GM21786 (cell line): ENCODE data around the gene PEX11G.
"Not testable (repeated sequence)": the region's sequence is repeated elsewhere in the genome, so short reads cannot be mapped to it uniquely, and the experiment has no call there.

Experiments used
- ATAC-seq: cut with Tn5 transposase; IDR thresholded peaks from one replicate; pipeline ENCODE4 v1.9.1; 2021; ENCODE audit not compliant: unreplicated experiment

PEX11G gene

DNA sequence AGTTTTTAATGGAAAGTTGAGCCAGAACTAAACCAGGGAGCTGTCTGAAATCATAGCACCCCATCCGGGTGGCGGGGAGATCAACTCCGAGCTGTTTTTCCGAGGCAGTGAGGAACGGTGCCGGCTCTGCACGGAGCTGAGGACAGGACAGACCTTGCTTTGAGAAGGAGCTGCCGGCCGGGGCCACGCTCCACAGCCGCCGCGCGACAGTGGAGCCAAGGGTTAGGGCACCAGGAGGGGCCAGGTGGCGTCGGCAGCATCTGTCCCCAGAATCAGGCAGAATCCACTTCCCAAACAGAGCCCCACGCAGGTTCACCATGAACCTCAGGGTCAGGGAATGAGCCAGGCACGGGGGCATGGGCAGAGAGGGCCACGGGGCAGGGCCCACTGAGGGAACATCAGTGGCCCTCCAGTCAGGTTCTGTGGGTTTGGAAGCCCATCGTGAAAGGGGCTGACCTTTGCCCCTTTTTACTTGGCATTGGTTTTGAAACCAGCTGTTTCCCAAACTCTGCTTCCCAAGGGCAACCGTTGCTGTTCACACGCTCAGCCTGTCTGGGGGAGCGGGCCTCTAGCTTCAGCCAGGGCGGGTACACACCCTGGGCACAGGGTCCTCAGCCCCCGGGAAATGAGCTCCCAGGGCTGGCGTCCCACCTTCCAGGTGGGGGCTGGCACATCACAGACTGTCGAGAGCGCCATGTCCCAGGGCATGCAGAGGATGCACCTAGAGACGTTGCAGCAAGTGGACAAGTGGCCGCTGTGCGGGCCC, 18.1 kb downstream of the PEX11G start:
- ATAC-seq = no peak

DNA sequence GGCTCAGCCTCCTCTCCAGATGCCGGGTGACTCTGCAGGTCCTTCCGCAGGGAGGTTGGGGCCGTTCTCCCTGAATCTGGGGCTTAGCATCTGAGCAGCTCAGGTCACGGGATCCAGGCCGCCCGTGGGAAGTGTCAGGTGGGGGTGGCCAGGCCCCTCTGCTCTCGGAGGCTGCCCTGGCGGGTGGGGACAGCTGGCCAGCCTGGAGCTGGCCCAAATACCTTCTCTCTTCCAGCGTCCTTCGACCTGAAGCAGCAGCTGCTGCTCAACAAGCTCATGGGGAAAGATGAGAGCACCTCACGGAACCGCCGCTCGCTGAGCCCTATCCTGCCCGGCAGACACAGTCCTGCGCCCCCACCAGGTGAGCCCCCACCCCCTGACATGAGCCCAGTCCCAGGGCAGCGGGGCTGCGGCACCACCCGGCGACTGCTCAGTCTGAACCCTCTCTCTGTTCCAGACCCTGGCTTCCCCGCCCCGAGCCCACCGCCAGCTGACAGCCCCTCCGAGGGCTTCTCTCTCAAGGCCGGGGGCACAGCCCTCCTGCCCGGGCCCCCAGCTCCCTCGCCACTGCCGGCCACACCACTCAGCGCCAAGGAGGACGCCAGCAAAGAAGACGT, 19.1 kb downstream of the PEX11G start:
- no peak for ATAC-seq

- no peak for ATAC-seq
Observed at GRCh38 chr19:7468840-7469239, 20.0 kb downstream of the PEX11G start.

DNA sequence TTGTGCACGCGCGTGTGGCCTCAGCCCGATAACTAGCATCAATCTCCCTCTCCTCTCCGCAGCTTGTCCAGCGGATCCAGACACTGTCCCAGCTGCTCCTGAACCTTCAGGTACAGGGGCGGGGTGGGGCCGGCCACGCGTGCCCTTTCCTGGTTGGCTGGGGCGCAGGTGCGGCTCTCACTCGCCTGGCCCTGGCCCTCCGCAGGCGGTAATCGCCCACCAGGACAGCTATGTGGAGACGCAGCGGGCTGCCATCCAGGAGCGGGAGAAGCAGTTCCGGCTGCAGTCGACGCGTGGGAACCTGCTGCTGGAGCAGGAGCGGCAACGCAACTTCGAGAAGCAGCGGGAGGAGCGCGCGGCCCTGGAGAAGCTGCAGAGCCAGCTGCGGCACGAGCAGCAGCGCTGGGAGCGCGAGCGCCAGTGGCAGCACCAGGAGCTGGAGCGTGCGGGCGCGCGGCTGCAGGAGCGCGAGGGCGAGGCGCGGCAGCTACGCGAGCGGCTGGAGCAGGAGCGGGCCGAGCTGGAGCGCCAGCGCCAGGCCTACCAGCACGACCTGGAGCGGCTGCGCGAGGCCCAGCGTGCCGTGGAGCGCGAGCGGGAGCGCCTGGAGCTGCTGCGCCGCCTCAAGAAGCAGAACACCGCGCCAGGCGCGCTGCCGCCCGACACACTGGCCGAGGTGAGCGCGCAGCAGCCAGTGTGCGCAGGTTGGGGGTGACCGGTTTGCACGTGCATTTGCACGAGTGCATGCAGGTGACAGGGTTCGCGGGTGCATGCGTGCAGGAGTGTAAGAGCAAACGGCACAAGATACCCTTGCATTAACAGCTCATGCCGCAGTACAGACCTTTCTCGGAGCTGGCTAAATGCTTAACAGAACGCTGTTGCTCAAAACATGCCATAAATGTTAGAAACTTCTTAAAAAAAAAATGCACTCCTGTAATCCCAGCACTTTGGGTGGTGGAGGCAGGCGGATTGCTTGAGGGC, 21.5 kb downstream of the PEX11G start:
- no peak for ATAC-seq

DNA sequence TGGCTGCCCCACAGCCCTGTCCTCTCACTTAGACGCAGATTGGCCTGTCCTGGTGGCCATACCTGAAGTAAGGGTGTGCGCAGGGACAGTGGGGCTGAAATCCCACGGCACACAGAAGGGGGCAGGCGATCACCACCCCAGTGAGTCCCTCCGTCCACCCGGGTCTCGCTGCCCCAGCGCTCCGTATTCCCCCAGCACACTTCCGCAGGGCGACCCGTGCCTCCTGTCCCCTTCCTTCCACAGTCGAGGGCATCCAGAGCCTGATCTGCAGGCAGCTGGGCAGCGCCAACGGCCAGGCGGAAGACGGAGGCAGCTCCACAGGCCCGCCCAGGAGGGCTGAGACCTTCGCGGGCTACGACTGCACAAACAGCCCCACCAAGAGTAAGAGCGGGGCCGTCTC, 25.3 kb downstream of the PEX11G start:
- no peak for ATAC-seq

DNA sequence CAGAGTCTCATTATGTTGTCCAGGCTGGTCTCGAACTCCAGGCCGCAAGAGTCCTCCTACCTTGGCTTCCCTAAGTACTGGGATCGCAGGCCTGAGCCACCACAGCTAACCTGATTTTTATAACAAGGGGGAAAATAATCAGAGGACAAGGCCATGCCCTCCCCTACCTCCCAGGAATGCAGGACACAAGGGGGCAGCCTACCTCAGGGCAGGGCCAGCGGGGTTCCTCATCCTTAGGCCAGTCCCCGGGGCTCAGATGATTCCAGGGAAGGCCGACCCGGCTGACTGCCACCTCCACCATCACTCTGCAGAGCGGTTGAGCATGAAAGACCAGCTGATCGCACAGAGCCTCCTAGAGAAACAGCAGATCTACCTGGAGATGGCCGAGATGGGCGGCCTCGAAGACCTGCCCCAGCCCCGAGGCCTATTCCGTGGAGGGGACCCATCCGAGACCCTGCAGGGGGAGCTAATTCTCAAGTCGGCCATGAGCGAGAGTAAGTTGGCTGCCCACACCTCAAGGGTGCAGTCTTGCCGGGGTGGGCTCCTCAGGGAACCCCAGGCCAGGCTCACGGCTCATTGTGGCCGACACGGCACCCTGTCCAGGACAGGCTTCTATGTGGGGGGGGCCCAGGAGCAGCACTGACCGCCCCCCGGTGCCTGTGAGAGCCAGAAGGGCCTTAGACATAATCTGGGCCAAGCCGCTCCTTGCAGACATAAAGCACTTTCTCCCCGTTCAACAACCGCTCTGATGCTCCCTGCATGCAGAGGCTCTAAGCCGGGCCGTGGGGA, 26.8 kb downstream of the PEX11G start:
- ATAC-seq = no peak

- ATAC-seq = no peak
Observed at GRCh38 chr19:7460562-7460966, 28.3 kb downstream of the PEX11G start.

GRCh38 chr19:7459773-7460172, 29.1 kb downstream of the PEX11G start:
- ATAC-seq = no peak

- ATAC-seq = no peak
Observed at GRCh38 chr19:7458675-7459074, 30.2 kb downstream of the PEX11G start.

GRCh38 chr19:7456964-7457541, 31.8 kb downstream of the PEX11G start:
- ATAC-seq = no peak

- ATAC-seq = no peak
Observed at GRCh38 chr19:7455600-7456296, 33.1 kb downstream of the PEX11G start.

DNA sequence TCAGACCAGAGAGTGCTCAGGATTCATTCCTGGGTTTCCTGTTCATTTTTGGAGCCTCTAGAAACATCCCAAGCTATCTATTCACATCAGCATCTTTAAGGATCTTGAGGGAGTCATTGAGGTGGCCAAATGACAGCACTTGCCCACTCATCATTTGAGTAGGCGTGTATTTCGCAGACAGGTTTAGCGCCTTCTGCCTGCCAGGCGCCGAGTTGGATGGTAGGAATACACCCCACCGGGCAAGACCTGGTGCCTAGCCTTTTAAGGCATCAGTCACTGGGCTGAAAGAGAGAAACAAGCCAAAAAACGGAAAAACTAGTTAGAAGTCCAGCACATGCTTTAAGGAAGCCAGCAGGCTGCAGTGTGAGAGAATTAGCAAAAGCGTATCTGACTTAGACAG, 33.8 kb downstream of the PEX11G start:
- no peak for ATAC-seq

DNA sequence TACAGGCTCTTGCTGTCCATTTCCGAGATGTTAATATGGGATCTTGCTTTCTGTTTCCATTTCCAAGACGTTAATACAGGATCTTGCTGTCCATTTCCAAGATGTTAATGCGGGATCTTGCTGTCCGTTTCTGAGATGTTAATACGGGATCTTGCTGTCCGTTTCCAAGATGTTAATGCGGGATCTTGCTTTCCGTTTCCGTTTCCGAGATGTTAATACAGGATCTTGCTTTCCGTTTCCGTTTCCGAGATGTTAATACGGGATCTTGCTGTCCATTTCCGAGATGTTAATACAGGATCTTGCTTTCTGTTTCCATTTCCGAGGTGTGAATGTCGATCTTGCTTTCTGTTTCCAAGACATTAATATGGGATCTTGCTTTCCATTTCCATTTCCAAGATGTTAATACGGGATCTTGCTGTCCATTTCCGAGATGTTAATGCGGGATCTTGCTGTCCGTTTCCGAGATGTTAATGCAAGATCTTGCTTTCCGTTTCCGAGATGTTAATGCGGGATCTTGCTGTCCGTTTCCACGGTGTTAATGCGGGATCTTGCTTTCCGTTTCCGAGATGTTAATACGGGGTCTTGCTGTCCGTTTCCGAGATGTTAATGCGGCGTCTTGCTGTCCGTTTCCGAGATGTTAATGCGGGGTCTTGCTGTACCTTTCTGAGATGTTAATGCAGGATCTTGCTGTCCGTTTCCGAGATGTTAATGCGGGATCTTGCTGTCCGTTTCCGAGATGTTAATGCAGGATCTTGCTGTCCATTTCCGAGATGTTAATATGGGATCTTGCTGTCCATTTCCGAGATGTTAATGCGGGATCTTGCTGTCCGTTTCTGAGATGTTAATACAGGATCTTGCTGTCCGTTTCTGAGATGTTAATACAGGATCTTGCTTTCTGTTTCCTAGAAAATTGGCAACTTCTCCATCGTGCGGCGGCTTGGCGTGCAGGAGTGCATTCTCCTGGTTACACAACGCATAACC, 38.3 kb downstream of the PEX11G start:
- ATAC-seq = no peak

- not testable (repeated sequence) for ATAC-seq
Observed at GRCh38 chr19:7449391-7450070, 39.3 kb downstream of the PEX11G start.

GRCh38 chr19:7447648-7448047, 41.2 kb downstream of the PEX11G start:
- no peak for ATAC-seq

GRCh38 chr19:7445104-7445503, 43.7 kb downstream of the PEX11G start:
- ATAC-seq = no peak

- ATAC-seq = no peak
Observed at GRCh38 chr19:7444042-7444441, 44.8 kb downstream of the PEX11G start.

DNA sequence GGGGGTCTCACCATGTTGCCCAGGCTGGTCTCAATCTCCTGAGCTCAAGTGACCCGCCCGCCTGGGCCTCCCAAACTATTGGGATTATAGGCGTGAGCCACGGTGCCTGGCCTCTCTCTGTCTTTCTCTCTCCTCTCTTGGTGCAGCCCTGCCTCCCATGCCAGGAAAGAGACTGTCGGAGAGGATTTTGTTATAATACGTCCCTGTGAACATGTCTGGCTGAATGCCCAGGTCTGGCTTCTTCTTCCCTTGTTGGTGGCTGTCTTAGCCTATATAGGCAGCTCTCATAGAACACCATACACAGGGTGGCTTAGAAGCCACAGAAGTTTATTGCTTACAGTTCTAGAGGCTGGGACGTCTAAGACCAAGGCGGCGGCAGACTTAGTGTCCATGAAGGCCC, 46.4 kb downstream of the PEX11G start:
- ATAC-seq = no peak
